Thymus (tissue), 11 donors: ENCODE results near the gene NRG3. TPM values are rescaled to one million over a fixed set of nuclear protein-coding genes. Genes with fewer than 3 reads are reported as not detected.

Experiments used
- DNase-seq, 9 donors: peaks; one replicate each; pipeline ENCODE4 v3.0.0-alpha.2; 2013; ENCODE audit warnings: low spot score in 9 of 9, low read depth in 6 of 9, missing footprints in 1 of 9
- H3K27ac ChIP-seq, 2 donors: one replicate each; pipeline ENCODE4 v1.5.1; 2013; ENCODE audit warnings: control low read depth in 1 of 2, low read depth in 1 of 2, low read length in 1 of 2, mild to moderate bottlenecking in 1 of 2, moderate library complexity in 1 of 2
- H3K27me3 ChIP-seq, 2 donors: one replicate each; pipeline ENCODE4 v1.5.1; 2013; ENCODE audit warnings: low read length in 1 of 2; ENCODE audit not compliant: control insufficient read depth in 2 of 2, insufficient read depth in 1 of 2
- H3K36me3 ChIP-seq, 2 donors: one replicate each; pipeline ENCODE4 v1.5.1; 2013; ENCODE audit warnings: low read length in 1 of 2, mild to moderate bottlenecking in 1 of 2, moderate library complexity in 1 of 2; ENCODE audit not compliant: control insufficient read depth in 2 of 2, insufficient read depth in 2 of 2
- H3K4me1 ChIP-seq, 2 donors: one replicate each; pipeline ENCODE4 v1.5.1; 2013; ENCODE audit warnings: low read length in 2 of 2; ENCODE audit not compliant: control insufficient read depth in 2 of 2, insufficient read depth in 2 of 2
- H3K4me3 ChIP-seq, 2 donors: one replicate each; pipeline ENCODE4 v1.5.1; 2013; ENCODE audit warnings: low read length in 2 of 2, control low read depth in 1 of 2, mild to moderate bottlenecking in 1 of 2
- H3K9me3 ChIP-seq, 2 donors: one replicate each; pipeline ENCODE4 v1.5.1; 2013; ENCODE audit warnings: low read length in 1 of 2, mild to moderate bottlenecking in 1 of 2; ENCODE audit not compliant: control insufficient read depth in 2 of 2, insufficient read depth in 1 of 2
- WGBS: extraction: QIAGEN DNeasy Blood & Tissue Kit; methylation state at CpG from one replicate; pipeline ENCODE4 v1.1.7; 2013; 5-methylcytosine and 5-hydroxymethylcytosine counted together
- polyA plus RNA-seq: library from polyadenylated mRNA; stranded (reverse); fragments of 200-250 nt; gene quantifications from one replicate; pipeline ENCODE4 v1.2.3, GENCODE V29; 2013
- total RNA-seq: library from RNA; stranded (reverse); fragments of 120-200 nt; gene quantifications from one replicate; pipeline ENCODE4 v1.2.4, GENCODE V29; 2013
- donor health status: healthy.

Gene NRG3
- total and polyA plus RNA-seq, 2 donors = 0.09 TPM; not detected in 1

GRCh38 chr10:82213784-82214183 is 338.8 kb downstream of the NRG3 start:
- WGBS = 90% methylated on average over 5 of the region's 5 CpGs
- no peak for DNase-seq
- no peaks in the 10 kb centered on the region for H3K27me3 ChIP-seq
- H3K4me1 ChIP-seq = no peaks in the 10 kb centered on the region
- H3K9me3 ChIP-seq = no peaks in the 10 kb centered on the region
- no peak overlapping the region for H3K4me3 ChIP-seq
- no peak overlapping the region for H3K27ac ChIP-seq
- no peaks in the 10 kb centered on the region for H3K36me3 ChIP-seq

DNA sequence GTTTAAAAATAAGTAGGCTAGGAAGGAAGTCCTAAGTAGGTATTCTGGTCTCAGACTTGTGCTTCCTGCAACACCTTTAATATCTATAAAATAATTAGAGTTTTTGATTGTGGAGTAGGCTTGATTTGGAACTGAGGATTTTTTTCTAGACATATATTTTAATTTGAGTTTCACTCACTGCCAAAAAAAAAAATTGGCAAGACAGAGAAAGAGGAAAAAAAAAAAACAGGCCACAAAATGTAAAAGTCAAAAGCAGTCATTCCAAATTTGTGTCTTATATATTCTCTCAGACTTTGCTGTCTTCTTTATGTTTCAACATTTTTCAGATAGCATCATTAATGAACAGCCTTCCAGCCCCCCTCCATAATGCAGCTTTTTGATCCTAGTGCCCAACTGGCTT is 346.1 kb downstream of the NRG3 start:
- Histone ChIP-seq H3K27ac (no peak overlapping the region), H3K4me1 (no peaks in the 10 kb centered on the region), H3K27me3 (no peaks in the 10 kb centered on the region), H3K9me3 (no peaks in the 10 kb centered on the region), H3K36me3 (no peaks in the 10 kb centered on the region), H3K4me3 (no peak overlapping the region)
- no peak for DNase-seq

DNA sequence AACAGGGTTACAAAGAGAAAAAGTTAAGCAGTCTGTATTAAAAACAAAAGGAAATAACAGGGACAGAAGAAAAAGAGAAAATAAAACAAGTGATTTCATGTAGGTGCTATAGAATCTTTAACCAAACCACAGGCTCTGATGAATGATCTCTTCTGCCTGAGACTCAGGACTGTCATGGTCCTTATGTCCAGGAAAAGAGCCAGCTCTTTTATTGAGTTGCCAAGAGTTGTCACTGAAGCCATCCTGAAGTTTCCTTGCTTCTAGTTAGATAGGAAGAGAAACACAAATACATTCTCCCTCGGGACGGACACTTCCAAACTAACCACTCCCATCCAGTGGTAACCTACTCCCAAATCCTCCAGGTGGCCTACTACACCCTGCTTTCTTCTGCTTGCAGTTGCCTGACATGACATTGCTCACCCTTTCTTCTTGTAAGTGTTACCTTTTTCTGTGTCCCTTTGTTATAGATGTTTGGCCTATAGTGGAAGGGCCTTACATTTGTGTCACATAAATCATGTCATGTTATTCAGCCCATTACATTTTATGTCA is 346.7 kb downstream of the NRG3 start:
- H3K4me3 ChIP-seq = no peak overlapping the region
- DNase-seq = no peak
- H3K27me3 ChIP-seq = no peaks in the 10 kb centered on the region
- no peak overlapping the region for H3K27ac ChIP-seq
- H3K36me3 ChIP-seq = no peaks in the 10 kb centered on the region
- no peaks in the 10 kb centered on the region for H3K4me1 ChIP-seq
- 63% methylated on average over 2 of the region's 2 CpGs for WGBS
- H3K9me3 ChIP-seq = no peaks in the 10 kb centered on the region

GRCh38 chr10:82228701-82229100 is 353.7 kb downstream of the NRG3 start:
- no peaks in the 10 kb centered on the region for H3K9me3 ChIP-seq
- H3K36me3 ChIP-seq = no peaks in the 10 kb centered on the region
- H3K27me3 ChIP-seq = no peaks in the 10 kb centered on the region
- no peak overlapping the region for H3K4me3 ChIP-seq
- WGBS = 94% methylated on average over 4 of the region's 4 CpGs
- DNase-seq = no peak
- H3K27ac ChIP-seq = no peak overlapping the region
- H3K4me1 ChIP-seq = no peaks in the 10 kb centered on the region

DNA sequence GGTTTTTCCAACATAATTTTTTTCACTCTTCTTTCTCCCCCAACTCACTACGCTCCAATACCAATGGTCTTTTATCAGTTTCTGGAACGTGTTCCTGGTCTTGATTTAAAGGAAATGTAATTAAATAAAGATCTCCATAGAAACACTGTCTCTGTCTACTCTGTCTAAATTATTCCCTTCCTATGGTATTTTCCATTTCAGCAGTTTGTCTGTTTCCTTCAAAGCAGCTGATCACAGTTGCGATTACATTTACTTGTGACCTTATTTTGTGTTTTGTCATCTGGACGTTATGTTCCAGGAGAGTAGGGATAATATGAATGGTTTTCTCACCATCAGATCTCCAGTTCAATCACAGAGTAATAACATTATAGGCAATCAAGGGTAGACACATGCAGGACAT is 359.2 kb downstream of the NRG3 start:
- Histone ChIP-seq H3K36me3 (no peaks in the 10 kb centered on the region), H3K27ac (no peak overlapping the region), H3K4me1 (no peaks in the 10 kb centered on the region), H3K4me3 (no peak overlapping the region), H3K9me3 (no peaks in the 10 kb centered on the region), H3K27me3 (no peaks in the 10 kb centered on the region)
- 90% methylated on average over 4 of the region's 4 CpGs for WGBS
- DNase-seq = no peak

GRCh38 chr10:82236084-82236731 is 361.2 kb downstream of the NRG3 start:
- H3K36me3 ChIP-seq = no peaks in the 10 kb centered on the region
- H3K27me3 ChIP-seq = no peaks in the 10 kb centered on the region
- no peak overlapping the region for H3K4me3 ChIP-seq
- no peak for DNase-seq
- H3K9me3 ChIP-seq = no peaks in the 10 kb centered on the region
- no peak overlapping the region for H3K27ac ChIP-seq
- WGBS = 76% methylated on average over 4 of the region's 4 CpGs
- H3K4me1 ChIP-seq = no peaks in the 10 kb centered on the region

GRCh38 chr10:82238291-82238690 is 363.3 kb downstream of the NRG3 start:
- Histone ChIP-seq H3K9me3 (no peaks in the 10 kb centered on the region), H3K27me3 (no peaks in the 10 kb centered on the region), H3K36me3 (no peaks in the 10 kb centered on the region), H3K4me3 (no peak overlapping the region), H3K4me1 (no peaks in the 10 kb centered on the region), H3K27ac (no peak overlapping the region)
- DNase-seq = no peak
- 85% methylated on average over 1 of the region's 1 CpG for WGBS

DNA sequence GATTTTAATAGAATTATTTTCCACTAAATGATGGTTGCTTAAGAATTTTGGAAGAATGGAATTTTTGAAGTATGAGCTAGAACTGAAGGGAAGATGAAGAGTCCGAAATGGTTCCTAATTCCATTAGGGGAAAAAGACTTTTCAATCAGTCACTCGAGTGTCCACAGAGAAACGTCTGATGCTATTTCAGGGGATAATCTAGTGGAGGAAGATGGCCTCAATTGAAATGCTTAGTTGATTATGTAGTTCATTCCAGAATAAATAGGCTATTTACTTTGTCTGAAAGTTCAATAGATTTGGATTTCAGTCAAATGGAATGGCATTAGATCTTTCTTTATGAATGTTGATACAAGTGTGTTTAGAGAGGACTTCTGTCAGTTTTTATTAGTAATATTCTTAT is 365.4 kb downstream of the NRG3 start:
- WGBS = 92% methylated on average over 3 of the region's 3 CpGs
- no peak overlapping the region for H3K4me3 ChIP-seq
- H3K4me1 ChIP-seq = no peaks in the 10 kb centered on the region
- no peaks in the 10 kb centered on the region for H3K27me3 ChIP-seq
- no peaks in the 10 kb centered on the region for H3K9me3 ChIP-seq
- no peak for DNase-seq
- H3K36me3 ChIP-seq = no peaks in the 10 kb centered on the region
- no peak overlapping the region for H3K27ac ChIP-seq

- H3K4me1 ChIP-seq = no peaks in the 10 kb centered on the region
- no peak overlapping the region for H3K4me3 ChIP-seq
- 74% methylated on average over 2 of the region's 2 CpGs for WGBS
- no peak for DNase-seq
- H3K27me3 ChIP-seq = no peaks in the 10 kb centered on the region
- H3K9me3 ChIP-seq = no peaks in the 10 kb centered on the region
- no peak overlapping the region for H3K27ac ChIP-seq
- no peaks in the 10 kb centered on the region for H3K36me3 ChIP-seq
These were observed 367.8 kb downstream of the NRG3 start for GRCh38 chr10:82242778-82243177.
